Measurements from ENCODE around the gene APOLD1. TPM values are rescaled to one million over a fixed set of nuclear protein-coding genes. Genes with fewer than 3 reads are reported as not detected.

APOLD1 gene
- total and polyA plus RNA-seq, 2 of the 8 experiments (the other 6 are each of a cell fraction or from before 2014, with no cell fraction given), result 0.12 to 0.71 TPM

- Histone ChIP-seq H3K79me2 (ENCODE audit: control insufficient read depth in 1 of 2, insufficient read depth in 2 of 2, low read length in 2 of 2) (no peaks in the 10 kb centered on the region), H3K79me1 (ENCODE audit: low read depth, low read length) (no peaks in the 10 kb centered on the region), H3K9me3 (ENCODE audit: insufficient read depth in 2 of 2, low read depth in 1 of 2, low read length in 1 of 2) (no peaks in the 10 kb centered on the region), H3K23ac (ENCODE audit: insufficient read length) (no peak overlapping the region), H2AK5ac (ENCODE audit: low read depth, low read length) (no peak overlapping the region), H2BK20ac (ENCODE audit: low read length) (no peak overlapping the region), H4K8ac (ENCODE audit: extremely low read depth, insufficient read depth, low read length) (no peak overlapping the region), H2BK120ac (replicated peaks; ENCODE audit: low read depth, low read length) (no peak overlapping the region), H3K4me3 (ENCODE audit: extremely low read depth in 1 of 4, insufficient read depth in 2 of 4, low read depth in 3 of 4, low read length in 4 of 4) (no peak overlapping the region), H3K18ac (ENCODE audit: extremely low read depth, low read length) (no peak overlapping the region), H3K4me2 (ENCODE audit: insufficient read depth in 1 of 2, low read depth in 2 of 2, low read length in 2 of 2) (no peak overlapping the region; a peak in 1 of 4 replicates), H3K27me3 (replicated peaks in 1 of 4; ENCODE audit: control insufficient read depth in 3 of 4, extremely low read depth in 1 of 4, insufficient read depth in 3 of 4, low read length in 3 of 4) (peaks cover 12 to 29% (median 18%) of the 10 kb centered on the region in 4 experiments), H3K9ac (replicated peaks in 1 of 4; ENCODE audit: extremely low read depth in 1 of 4, low read depth in 3 of 4, low read length in 3 of 4) (no peak overlapping the region), H3K23me2 (ENCODE audit: low read depth, low read length) (peaks cover 4% of the 10 kb centered on the region; the same call in 1 of the 2 replicates), H3K27ac (ENCODE audit: low read depth, low read length) (no peak overlapping the region), H3K56ac (replicated peaks; ENCODE audit: insufficient read length, low read depth, low read length) (no peak overlapping the region), H2BK12ac (ENCODE audit: low read depth, low read length) (no peak overlapping the region), H2AFZ (ENCODE audit: low read length) (no peak overlapping the region), H2BK15ac (ENCODE audit: low read length) (no peak overlapping the region), H4K5ac (ENCODE audit: insufficient read length, low read depth, low read length) (no peak overlapping the region), H4K91ac (replicated peaks; ENCODE audit: insufficient read length, low read length) (no peak overlapping the region), H3K4me1 (replicated peaks in 1 of 4; ENCODE audit: control insufficient read depth in 3 of 4, insufficient read depth in 4 of 4, low read length in 3 of 4) (peaks cover 5 to 13% (median 11%) of the 10 kb centered on the region in 4 experiments), H3K4ac (replicated peaks; ENCODE audit: insufficient read length, low read depth, low read length) (no peak overlapping the region), H3K36me3 (ENCODE audit: control insufficient read depth in 2 of 4, insufficient read depth in 4 of 4, low read length in 3 of 4) (no peaks in the 10 kb centered on the region), H2BK5ac (ENCODE audit: low read depth, low read length) (no peak overlapping the region), H3K14ac (ENCODE audit: insufficient read length) (no peak overlapping the region), H4K20me1 (replicated peaks in 1 of 2; ENCODE audit: control insufficient read depth in 1 of 2, insufficient read depth in 2 of 2, low read length in 2 of 2) (no peaks in the 10 kb centered on the region)
- no peak for TF ChIP-seq SUZ12 (IDR thresholded peaks at IDR 0.05; ENCODE audit: low read length)
- no peak for TF ChIP-seq NRF1 (IDR thresholded peaks at IDR 0.05; ENCODE audit: low read depth, low read length)
- no peak for TF ChIP-seq GTF2F1 (IDR thresholded peaks at IDR 0.05; ENCODE audit: borderline replicate concordance, low read depth, low read length)
- TF ChIP-seq TAF7 (optimal IDR thresholded peaks at IDR 0.05; ENCODE audit: borderline replicate concordance, low read depth, low read length), result no peak
- no peak for TF ChIP-seq KDM4A (IDR thresholded peaks at IDR 0.05; ENCODE audit: low read depth, low read length, severe bottlenecking)
- no peak for TF ChIP-seq JUN (IDR thresholded peaks at IDR 0.05; ENCODE audit: low read depth, low read length)
- TF ChIP-seq, protein P1, sequence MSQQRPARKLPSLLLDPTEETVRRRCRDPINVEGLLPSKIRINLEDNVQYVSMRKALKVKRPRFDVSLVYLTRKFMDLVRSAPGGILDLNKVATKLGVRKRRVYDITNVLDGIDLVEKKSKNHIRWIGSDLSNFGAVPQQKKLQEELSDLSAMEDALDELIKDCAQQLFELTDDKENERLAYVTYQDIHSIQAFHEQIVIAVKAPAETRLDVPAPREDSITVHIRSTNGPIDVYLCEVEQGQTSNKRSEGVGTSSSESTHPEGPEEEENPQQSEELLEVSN (IDR thresholded peaks at IDR 0.05), result no peak
- no peak for TF ChIP-seq MAFK (IDR thresholded peaks at IDR 0.05; ENCODE audit: low read depth, low read length)
- no peak for TF ChIP-seq SP1 (IDR thresholded peaks at IDR 0.05; ENCODE audit: low read depth, low read length)
- no peak for TF ChIP-seq PHF8 (conservative IDR thresholded peaks at IDR 0.05; ENCODE audit: low read depth, low read length)
- TF ChIP-seq POU5F1 (IDR thresholded peaks at IDR 0.05; ENCODE audit: low read depth, low read length), result no peak
- TF ChIP-seq SIX5 (IDR thresholded peaks at IDR 0.05; ENCODE audit: low read depth, low read length), result no peak
- FAIRE-seq (no peak), DNase-seq (ENCODE audit: low read depth in 1 of 2, low spot score in 2 of 2) (no peak)
- ChIA-PET POLR2A (ENCODE audit: partially characterized antibody) (interaction anchor here (0.6 kb wide), 1 partner anchor 15 kb away, joined by 4 read pairs; no protein-coding TSS in a partner anchor), CTCF (ENCODE audit: partially characterized antibody) (interaction anchor here (0.6 to 4.7 kb wide), 14 partner anchors 11 to 250 kb away, joined by 3 to 55 read pairs (median 6); partner anchors contain the start of gene DDX47)
- WGBS, 2 experiments (ENCODE audit: extremely low coverage in 1 of 2, insufficient coverage in 1 of 2, insufficient read length in 1 of 2, insufficient replicate concordance in 2 of 2, low coverage in 1 of 2, low lambda C conversion rate in 2 of 2, missing lambda C conversion rate in 1 of 2), result 91% methylated on average over 6 of the region's 6 CpGs; no CpG with 5 or more reads in 1 of the 2 experiments
These were observed 2.7 kb downstream of the APOLD1 start for GRCh38 chr12:12788131-12788530.

Measured in H1 (cell line).